CD4-positive, alpha-beta T cell treated with Interleukin-10 for 1 hour (primary cell): ENCODE data around the gene DCAF5.
"Not testable (repeated sequence)": the region's sequence is repeated elsewhere in the genome, so short reads cannot be mapped to it uniquely, and the experiment has no call there.

Experiments
- DNase-seq: peaks from one replicate; pipeline ENCODE4 v3.0.0-alpha.2; 2020

Gene DCAF5

GRCh38 chr14:69065934-69066333 is 87.0 kb downstream of the DCAF5 start:
- not testable (repeated sequence) for DNase-seq

DNA sequence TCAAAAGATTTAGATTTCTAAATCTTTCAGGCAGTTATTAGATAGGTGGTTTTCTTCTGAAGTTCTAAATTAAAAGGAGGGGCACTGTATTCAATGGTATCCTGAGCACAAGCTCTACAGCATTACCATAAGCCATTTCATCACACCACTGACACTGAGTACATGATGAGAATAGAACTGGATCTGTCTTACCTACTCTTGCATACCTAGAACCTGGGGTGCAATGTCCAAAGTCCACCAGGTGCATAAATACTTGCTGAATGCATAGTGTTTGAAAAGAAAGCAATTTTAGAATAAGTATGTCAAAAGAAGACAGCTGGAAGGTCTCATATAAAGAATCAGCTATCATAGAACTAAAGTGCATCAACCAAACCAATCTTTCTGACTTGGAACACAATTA is 88.3 kb downstream of the DCAF5 start:
- DNase-seq = no peak

DNA sequence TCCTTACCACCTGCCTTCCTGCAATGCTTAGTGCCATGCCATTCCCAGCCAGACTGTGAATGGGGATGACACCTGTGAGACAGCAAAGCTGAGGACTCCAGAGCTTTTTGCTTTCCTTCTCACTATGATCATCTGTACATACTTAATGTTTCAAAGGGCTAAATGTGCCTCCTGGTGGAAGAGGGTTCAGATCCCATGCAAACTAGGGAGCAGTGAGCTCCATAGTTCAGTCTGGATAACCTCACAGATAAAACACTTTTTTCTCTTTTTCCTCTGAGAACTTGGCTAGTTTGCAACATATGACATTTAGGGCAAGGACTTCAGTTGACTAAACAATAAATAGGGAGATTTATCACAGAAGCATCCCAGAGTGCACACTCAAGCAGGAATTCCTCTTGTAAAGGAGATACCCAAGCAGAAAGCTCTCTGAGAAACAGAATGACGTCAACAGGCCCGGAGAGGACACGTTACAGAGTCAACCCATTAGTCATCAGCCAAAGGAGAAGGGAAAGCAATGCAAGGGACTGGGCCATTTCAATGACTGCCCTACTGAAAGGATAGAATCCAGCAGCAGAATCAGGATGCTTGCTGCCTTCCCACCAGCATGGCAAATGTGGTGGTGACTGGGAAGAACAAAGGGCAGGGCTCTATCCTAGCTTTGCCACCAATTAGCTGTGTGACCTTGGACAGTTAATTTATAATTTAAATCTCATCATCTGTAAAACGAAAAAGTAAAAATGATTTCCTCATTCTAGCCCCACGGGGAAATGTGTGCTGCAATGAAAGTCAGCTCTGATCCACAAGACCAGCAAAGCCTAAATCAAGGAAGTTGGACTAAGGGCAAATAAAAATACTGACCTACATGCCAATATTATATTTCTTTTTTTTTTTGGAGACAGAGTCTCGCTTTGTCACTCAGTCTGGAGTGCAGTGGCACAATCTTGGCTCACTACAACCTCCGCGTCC is 93.0 kb downstream of the DCAF5 start:
- DNase-seq = no peak

- DNase-seq = no peak
Observed at GRCh38 chr14:69055999-69056788, 96.7 kb downstream of the DCAF5 start.

DNA sequence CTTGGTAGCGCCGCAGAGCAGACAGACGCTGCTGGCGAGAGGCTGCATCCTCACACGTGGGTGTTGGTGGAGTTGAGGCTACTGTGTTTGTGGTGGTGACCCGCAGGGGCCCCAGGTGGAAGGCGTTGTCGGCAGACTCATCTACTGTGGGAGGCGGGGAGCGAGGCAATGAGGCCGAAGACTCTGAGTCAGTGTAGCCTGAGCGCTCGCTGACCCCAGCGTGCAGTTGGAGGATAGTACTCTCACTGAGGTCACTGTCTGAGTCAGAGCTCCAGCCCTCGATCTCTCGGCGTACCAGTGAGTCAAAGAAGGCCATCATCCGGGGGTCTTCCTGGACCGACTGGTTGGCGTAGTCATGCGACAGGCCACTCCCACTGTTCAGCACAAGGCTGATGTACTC is 97.8 kb downstream of the DCAF5 start:
- DNase-seq = no peak

GRCh38 chr14:69054030-69054429 is 98.9 kb downstream of the DCAF5 start:
- DNase-seq = no peak

- DNase-seq = no peak
Observed at GRCh38 chr14:69052181-69052601, 100.7 kb downstream of the DCAF5 start.

DNA sequence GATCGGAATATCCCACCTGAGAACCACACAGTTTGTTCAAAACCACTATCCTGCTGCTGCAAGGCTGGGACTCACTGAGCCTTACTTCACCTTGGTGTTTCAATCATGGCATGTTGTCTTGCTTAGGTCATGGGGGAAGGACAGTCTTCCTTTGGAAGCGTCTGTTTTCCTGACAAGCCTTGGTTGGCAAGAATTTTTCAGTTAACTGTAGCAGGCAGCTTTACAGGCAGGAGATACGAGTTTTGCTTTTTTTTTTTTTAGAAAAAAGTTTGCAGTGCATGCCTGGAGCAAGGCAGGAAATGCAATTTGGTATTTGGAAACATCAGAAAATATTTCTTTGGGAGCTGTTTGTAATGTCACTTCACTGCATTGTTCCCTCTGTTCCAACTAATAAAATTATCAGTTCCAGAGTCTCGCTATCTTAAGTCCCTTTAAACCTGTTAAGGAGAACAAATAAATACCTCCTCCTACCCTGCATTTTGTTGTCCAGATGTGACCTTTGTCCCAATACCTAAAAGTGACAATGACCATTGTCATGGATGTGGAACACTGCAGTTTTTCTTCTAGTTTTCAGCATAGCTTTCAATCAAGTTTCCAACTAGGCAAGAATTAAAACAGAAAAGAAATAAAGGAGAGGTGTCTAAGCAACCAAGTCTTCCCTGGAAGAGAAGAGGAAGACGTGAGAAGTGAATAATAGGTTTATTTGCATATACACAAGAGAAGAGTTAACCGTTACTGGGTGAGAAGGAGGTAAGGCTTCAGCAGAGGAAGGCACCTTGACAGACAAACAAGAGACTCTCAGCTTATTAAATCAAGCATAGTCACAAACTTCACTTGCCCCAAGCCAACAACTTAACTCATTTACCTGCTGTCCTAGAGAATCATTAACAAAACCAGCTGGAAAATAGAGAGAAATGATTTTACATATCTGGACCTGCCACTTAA is 102.4 kb downstream of the DCAF5 start:
- DNase-seq = no peak

- no peak for DNase-seq
Observed at GRCh38 chr14:69049675-69050074, 103.2 kb downstream of the DCAF5 start.

DNA sequence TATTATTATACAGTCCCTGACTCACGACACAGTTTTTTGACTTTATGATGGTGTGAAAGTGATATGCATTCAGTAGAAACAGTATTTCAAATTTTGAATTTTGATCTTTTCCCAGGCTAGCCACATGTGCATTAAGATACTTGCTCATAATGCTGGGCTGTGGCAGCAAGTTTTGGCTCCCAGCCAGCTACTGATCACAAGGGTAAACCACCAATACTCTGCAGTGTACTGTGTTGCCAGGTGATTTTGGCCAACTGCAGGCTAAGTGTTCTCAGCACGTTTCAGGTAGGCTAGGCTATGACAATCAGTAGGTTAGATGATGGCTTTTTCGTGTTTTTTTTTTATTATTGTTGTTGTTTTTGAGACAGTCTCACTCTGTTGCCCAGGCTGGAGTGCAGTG is 104.5 kb downstream of the DCAF5 start:
- no peak for DNase-seq

DNA sequence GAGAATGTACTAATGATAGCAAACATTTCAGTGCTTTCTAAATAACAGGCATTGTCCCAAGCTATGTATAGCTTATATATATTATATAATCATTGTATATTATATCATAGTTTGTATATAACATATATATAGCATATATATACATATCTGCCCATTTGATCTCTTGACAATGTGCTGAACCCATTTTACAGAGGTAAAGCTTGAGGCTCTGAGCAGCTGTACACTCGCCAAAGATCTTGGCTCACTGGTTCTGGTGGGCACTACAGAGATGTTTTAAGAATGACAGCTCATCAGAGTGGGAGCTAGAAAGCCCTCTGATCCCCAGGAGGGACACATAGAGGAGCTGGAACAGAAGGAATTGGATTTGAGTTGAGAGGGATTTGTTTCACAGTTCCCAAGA is 105.7 kb downstream of the DCAF5 start:
- no peak for DNase-seq

- no peak for DNase-seq
Observed at GRCh38 chr14:69046476-69046860, 106.5 kb downstream of the DCAF5 start.

DNA sequence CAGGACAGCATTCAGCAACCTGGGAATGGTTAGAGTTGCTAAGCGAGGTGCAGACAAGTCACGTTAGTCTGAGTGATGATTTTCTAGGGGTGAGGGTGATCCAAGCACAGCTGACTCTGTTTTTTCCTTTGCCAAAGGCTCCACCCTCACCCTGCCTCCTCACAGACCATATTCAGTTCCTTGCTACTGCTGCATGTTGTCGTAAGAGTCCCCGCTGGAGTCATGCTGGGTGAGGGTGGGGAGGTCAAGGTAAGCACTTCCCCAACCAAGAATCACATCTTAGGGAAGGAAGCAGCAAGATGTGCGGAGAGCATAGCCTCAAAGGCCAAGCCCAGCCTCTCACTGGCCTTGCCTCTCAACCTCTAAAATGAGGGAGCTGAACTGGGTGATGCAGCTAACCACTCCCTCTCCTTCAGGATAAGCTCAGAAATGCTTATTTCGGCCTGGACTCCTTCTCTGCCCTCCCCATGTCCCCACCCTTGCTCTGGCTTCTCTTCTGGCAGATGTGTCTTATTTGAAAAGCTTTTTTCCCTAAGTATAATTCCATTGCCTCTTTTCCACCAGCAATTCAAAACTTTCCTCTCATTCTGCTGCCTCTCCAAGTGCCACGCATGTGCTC is 107.0 kb downstream of the DCAF5 start:
- DNase-seq = no peak

DNA sequence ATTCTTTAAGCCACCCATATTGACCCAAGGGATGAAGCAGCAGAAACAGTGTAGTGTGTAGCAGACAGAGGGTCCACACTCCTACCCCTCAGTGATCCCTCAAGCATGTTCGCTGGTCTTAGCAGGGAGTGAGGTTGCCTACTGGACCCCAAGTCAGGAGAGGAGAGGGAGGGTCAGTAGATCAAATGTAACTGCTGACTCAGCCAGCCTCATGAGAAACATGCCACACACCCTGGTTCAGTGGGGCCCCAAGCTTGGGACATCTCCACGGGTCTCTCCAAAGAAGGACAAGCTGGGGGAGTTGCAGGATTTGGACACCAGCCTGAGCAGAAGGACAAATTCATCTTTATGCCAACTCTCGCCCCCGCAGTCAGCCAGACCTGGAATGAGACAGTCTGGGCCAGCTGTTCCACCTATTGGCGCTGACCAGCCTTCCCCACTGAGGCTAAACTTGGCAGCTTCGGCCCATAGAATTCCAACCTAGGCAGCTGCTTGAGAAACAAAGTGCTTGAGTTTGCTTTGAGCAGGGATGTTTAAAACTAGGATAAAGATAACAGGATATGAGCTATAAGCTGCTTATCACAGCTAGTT is 107.9 kb downstream of the DCAF5 start:
- DNase-seq = no peak

- DNase-seq = no peak
Observed at GRCh38 chr14:69044296-69044695, 108.6 kb downstream of the DCAF5 start.

GRCh38 chr14:69043596-69044260 is 109.2 kb downstream of the DCAF5 start:
- DNase-seq = no peak

- DNase-seq = no peak
Observed at GRCh38 chr14:69042787-69043444, 110.0 kb downstream of the DCAF5 start.

DNA sequence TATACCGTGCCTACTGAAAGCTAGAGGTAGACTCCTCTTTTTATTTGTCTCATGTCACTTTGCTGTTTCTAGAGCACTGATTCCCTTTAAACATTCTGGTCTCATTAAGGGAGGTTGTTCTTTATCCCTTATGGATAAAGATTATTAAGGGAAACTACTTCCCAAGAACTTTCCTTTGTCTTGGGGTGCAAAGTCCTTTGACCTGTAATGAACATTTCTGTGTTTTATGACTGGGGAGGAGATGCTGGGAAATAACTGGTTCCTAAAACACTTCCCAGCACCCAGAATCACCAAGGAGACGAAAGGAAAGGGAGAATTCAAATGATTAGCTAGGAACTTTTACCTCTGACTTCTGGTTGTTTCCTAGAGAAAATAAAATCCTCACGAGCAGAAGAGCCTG is 110.6 kb downstream of the DCAF5 start:
- DNase-seq = no peak

DNA sequence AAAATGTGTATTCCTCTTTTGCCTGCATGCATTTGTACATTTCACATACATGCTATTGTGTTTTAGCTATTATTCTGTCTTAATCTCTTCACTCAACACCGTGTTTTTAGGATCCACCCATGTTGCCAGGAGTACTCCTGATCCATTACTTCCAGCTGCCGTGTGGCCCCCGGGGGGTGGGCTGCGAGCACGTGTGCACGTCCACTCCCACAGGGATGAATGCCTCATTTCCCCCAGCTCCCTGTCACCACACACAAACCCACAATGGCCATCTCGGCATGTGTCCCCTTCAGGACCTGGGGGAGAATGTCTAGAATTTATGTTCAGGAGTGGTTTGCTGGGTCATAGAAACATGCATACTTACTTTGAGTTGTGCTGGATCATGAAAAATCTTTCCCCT is 111.1 kb downstream of the DCAF5 start:
- no peak for DNase-seq

DNA sequence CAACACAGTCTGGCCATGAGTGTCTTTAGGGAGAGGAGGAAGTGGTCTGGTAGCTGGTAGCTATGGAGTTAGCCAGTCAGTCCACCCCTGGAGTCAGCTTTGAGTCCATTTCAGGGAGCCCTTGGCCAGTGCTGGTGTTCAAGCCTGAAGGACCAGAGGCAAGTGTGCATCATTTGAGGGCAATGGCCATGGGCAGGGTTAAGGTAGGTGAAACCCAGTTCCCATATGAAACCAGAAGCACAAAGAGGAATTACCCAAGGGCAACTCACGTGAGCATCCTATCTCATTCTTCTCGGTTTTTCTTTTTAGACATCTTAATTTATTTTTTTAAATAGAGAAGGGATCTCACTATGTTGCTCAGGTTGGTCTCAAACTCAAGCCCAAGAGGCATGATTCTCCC is 112.6 kb downstream of the DCAF5 start:
- no peak for DNase-seq

- no peak for DNase-seq
Observed at GRCh38 chr14:69039288-69039628, 113.7 kb downstream of the DCAF5 start.
